PFSK-1 (cell line): ENCODE measurements around the gene HOXB1.

Source experiments
- FOXP2 ChIP-seq: optimal IDR thresholded peaks from 2 replicates; pipeline ENCODE3; 2011; ENCODE audit warnings: borderline replicate concordance, control low read depth, inconsistent platforms; ENCODE audit not compliant: insufficient read depth; ENCODE audit errors: extremely low read length, extremely low read depth
- POLR2AphosphoS5 ChIP-seq: IDR thresholded peaks from 2 replicates; pipeline ENCODE4 v1.6.1; 2012; ENCODE audit warnings: low read depth, mild to moderate bottlenecking, control low read depth, low read length, moderate library complexity
- REST ChIP-seq, 2 experiments: IDR thresholded peaks; 2 replicates each; pipeline versions ENCODE4 v1.6.1 to v1.8.0; 2011 to 2012; ENCODE audit warnings: low read depth in 2 of 2, low read length in 2 of 2, control low read depth in 1 of 2, inconsistent platforms in 1 of 2, mild to moderate bottlenecking in 1 of 2, moderate library complexity in 1 of 2; ENCODE audit not compliant: insufficient read depth in 1 of 2
- SIN3A ChIP-seq: IDR thresholded peaks from 2 replicates; pipeline ENCODE4 v1.6.1; 2012; ENCODE audit warnings: mild to moderate bottlenecking, low read length, moderate library complexity, borderline replicate concordance; ENCODE audit not compliant: insufficient read depth
- TAF1 ChIP-seq: IDR thresholded peaks from 2 replicates; pipeline ENCODE4 v1.6.1; 2012; ENCODE audit warnings: low read length, control low read depth, borderline replicate concordance; ENCODE audit not compliant: insufficient read depth

Gene HOXB1

GRCh38 chr17:48547808-48548522 lies 17.2 kb upstream of the HOXB1 start:
- no peak for TF ChIP-seq REST (IDR thresholded peaks at IDR 0.05; ENCODE audit: insufficient read depth in 1 of 2, low read depth in 2 of 2, low read length in 2 of 2)
- no peak for TF ChIP-seq TAF1
- TF ChIP-seq FOXP2: no peak
- TF ChIP-seq POLR2AphosphoS5: no peak
- no peak for TF ChIP-seq SIN3A

- TF ChIP-seq FOXP2 (no peak), REST (IDR thresholded peaks at IDR 0.05; ENCODE audit: insufficient read depth in 1 of 2, low read depth in 2 of 2, low read length in 2 of 2) (no peak), SIN3A (no peak), TAF1 (no peak), POLR2AphosphoS5 (no peak)
Observed at GRCh38 chr17:48546924-48547807, 16.4 kb upstream of the HOXB1 start.

GRCh38 chr17:48546137-48546923 lies 15.5 kb upstream of the HOXB1 start:
- TF ChIP-seq REST (IDR thresholded peaks at IDR 0.05; ENCODE audit: insufficient read depth in 1 of 2, low read depth in 2 of 2, low read length in 2 of 2): no peak
- no peak for TF ChIP-seq FOXP2
- TF ChIP-seq TAF1: no peak
- TF ChIP-seq POLR2AphosphoS5: no peak
- TF ChIP-seq SIN3A: no peak

GRCh38 chr17:48545539-48545938 lies 14.7 kb upstream of the HOXB1 start:
- TF ChIP-seq REST (IDR thresholded peaks at IDR 0.05; ENCODE audit: insufficient read depth in 1 of 2, low read depth in 2 of 2, low read length in 2 of 2): no peak
- TF ChIP-seq TAF1: no peak
- no peak for TF ChIP-seq SIN3A
- no peak for TF ChIP-seq FOXP2
- TF ChIP-seq POLR2AphosphoS5: no peak
